Stimulated activated CD8-positive, alpha-beta memory T cell treated with anti-CD3 and anti-CD28 coated beads, Interleukin-7, amount 100 ng/mL, for 24 hours (primary cell): ENCODE results near the gene EEPD1.

Source experiments
- DNase-seq: peaks from one replicate; pipeline ENCODE4 v3.0.0-alpha.2; 2020; ENCODE audit warnings: low read depth

EEPD1 gene

DNA sequence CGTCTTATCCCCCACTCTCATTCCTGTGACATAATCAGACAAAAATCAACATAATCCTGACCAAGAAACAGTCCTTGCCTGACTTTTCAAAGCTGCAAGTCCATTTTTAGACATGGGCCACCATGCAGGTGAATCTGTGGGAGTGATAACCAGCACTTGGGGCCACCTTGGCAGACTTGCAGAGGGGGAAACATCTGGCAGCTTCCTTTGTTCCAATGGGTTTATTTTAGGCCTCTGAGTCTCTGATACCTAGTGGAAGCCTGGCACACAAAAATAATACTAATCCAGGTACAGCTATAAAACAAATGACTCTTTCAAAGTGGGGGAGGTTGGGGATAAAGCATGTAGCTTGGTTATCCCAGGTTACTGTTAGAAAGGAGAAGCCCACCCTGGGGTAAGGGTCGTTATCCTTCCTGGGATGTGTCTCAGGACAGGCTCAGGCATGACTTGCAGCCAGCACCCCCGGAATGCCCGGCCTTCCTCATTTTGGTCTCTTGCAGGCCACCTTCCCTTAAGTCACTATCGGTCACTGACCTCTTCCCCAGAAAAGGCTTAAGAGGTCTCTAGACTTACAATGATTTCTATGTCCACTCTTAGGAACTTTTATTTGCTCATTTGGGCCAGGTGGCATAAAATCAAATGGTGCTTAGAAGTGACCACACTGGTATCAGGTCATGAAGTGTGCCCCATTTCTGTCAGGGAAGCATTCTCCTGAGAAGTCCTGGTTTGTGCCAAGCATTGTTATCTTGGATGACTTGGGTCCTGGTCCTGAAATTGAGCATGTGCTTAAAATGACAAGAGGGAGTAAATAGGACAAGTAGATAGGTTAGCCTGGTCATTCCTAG lies 37.6 kb downstream of the EEPD1 start:
- no peak for DNase-seq

DNA sequence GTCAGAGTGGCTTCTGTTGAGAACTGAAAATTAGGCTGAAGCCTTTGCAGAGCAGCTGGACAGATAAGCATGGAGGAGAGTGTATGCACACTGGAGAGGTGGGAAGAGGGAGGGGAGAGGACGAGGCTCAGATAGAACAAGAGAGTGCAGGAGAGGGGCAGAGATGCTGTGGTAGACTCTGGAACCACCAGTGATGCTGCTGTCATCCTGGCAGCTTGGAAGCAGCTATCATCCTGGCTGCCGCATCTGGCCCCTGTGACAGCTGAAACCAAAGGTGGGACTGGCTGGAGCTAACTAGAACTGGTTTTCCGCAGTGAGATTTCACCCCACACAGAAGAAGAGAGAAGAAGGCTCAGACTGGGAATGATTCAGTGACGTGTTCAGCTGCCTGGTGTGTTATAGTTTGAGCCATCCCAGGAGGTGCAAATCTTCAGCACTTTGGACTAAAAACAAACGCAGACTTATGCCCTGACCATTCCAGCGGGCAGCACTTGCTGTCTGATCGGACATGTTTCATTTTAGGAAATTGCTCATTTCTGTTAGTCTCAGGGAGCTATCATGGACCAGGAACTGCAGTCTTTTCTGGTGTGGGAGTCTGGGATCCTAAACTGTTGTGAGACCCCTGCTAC lies 38.4 kb downstream of the EEPD1 start:
- no peak for DNase-seq

DNA sequence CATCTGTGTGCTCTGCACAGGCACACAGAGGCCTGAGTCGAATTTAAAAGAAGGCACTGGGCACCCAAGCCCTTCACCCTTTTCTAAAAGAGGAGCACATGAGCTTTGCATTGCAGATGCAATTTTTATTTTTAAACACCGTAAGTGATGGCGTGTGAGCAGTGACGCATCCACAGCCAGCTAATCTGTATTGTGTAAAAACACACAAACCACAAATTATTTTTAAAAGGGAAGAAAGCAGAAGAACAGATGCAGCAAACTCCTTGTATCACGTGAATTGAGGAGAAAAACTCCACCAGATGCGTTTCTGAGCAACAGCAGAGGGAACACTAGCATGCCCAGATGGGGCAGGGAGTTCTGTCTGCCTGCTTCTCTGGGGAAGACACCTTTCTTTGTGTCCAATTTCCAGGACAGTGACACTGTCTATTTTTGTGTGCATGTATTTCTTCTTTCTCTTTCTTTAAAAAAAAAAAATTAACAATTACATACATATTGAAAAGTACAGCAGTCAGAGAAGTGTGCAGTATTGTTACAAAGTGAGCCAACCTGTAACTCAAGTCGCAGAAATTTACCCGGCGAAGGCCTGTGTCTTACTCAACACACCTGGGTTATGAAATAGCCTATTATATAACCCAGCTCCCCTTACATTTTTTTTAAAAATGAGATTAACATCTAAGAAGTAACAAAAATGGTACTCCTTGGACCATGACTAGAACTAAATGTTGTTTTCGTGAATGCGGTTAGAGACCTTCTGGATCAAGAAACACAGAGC lies 39.2 kb downstream of the EEPD1 start:
- DNase-seq: no peak

DNA sequence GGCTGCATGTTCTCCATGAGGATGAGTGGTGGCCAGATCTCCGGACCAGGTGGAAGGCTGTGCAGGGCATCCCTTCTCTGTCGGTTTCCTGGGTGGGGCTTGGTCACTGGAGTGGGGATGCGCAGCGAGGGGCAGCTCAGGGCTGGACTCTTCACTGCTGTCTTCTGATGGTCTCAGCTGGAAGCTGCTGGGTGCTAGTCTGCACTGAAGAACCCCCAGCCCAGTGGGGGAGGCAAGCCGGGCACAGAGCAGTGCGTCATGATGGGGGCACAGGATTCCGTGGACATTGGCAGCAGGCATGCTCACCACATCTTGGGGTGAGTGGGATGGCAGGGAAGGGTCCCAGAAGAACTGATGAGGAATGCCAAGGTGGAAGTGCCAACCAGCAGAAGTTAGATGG lies 39.8 kb downstream of the EEPD1 start:
- DNase-seq: no peak

DNA sequence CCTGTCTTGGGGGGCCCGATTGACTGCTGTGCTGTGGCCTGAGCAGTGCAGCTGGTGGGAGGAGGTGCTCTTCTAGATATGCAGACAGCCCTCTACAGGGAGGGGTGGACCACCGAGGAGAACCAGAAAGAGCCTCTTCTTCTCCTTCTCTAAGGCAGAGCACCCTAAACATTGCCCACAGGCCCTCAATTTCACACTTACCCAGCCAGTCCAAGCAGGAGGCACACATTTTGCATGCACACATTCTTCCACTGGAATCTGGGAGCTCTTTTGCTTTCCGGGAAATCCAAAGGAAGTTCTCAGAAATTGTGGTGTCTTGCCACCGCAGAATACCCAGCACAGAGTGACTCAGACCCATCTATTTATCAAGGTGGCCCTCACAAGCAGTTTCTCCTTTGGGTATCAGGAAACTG lies 45.8 kb downstream of the EEPD1 start:
- DNase-seq: no peak

DNA sequence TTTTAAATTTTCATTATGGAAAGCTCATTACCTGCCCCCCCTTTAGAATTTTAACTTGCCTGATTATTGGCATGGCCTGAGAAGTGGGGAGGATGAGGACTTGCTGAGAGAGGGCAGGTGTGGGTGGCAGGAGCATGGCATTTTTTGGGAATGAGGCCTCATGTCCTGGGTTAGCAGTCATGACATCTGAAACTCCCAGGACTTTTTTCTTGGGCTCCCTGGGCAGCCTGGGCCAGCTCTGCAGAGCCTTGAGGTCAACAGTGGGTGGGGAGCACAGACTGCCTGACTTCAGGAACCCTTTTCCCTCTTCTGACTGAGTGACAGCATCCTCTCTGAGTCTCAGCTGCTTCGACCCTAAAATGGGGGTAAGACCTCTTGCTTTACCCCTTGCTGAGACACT lies 46.3 kb downstream of the EEPD1 start:
- DNase-seq: no peak

DNA sequence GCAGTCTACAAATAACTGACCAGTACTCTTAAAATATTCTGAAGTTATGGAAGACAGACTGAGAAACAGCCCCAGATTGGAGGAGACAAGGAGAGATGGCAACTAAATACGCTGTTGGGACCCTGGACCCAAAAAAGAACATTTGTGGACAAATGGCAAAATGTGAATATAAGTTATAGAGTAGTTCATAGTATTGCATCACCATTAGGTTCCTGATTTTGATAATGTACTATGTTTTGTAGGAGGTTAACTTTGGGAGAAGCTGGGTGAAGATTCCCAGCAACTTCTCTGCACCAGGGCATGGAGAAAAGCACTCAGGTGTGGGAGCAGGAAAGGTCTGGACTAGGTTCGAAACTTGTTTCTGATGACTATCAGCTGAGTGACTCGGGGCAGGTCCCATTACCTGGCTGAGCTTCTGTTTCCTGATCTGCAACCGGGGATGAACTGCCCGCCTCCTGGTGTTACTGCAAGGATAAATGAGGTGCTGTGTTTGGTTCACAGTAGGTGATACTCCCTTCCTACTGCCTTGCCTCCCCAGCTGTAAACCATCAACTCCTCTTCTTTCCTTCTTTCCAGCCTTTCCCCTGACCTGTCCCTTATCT lies 48.2 kb downstream of the EEPD1 start:
- DNase-seq: no peak

DNA sequence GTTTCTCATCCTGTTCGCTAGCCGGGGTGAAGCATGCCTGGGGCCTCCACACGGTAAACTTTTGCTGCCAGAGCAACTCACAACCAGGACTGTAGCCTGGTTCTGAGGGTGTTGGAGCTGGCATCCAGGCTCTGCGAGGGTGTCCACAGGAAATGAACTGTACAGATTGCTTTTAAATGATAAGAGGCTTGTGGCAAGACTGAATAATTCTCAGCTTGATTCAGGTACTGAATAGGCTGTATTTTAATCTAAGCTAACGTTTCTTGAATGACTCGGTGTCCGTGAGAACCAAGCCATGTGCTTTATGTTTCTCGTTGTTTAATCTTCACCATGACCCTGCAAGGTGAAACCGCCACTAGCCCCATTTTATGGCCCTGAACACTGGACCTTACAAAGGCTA lies 49.3 kb downstream of the EEPD1 start:
- DNase-seq: no peak

DNA sequence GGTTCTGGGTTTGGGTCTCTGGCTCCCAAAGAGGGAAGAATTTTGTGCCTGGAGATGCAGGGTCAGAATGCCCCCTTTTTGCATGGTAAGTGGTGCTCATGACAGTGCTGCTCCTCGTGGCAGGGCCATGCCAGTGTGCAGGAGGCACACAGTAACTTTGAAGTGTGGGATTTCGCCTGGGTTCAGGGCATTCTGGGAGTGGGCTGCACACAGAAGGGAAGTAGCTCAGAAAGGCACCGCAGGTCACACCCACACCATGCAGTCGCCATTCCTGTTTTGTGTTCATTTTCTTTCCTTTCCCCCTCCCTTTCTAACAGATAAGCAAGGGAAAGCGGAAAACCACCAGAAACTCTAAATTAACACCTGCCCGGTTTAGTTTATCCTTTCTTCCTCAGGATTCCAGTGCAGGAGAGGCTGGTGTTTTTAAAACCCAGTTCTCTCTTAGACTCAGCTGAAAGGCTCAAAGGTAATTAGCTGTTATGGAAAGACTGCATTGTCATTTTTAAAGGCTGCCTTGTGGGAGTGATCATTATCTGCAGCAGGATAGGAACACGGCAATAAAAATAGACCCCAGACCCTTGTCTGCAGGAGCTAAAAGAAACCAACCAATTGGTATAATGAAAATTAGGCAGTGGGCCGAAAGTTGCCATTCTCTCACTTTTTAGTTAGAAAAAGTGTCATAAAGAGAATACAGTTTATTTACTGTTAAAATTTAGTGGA lies 50.2 kb downstream of the EEPD1 start:
- DNase-seq: no peak

DNA sequence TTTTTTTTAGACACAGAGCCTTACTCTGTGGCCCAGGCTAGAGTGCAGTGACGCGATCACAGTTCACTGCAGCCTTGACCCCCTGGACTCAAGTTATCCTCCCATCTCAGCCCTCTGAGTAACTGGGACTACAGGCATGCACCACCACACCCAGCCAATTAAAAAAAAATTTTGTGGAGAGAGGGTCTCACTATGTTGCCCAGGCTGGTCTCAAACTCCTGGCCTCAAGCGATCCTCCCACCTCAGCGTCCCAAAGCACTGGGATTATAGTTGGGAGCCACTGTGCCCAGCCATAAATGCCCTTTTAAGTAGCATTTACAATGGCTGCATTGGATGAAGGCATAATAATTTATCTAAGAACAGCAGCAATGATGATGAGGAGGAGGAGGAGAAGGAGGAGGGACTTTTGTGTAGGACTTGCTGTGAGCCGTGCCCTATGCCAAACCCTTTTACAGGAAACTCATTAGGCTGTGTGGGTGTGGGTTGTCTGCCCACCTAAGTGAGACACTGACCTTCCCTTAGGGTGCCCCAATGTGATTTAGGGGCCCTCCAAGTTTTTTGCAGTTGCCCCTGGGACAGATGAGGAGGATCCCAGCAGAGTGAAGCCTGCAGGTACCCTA lies 51.1 kb downstream of the EEPD1 start:
- DNase-seq: no peak

DNA sequence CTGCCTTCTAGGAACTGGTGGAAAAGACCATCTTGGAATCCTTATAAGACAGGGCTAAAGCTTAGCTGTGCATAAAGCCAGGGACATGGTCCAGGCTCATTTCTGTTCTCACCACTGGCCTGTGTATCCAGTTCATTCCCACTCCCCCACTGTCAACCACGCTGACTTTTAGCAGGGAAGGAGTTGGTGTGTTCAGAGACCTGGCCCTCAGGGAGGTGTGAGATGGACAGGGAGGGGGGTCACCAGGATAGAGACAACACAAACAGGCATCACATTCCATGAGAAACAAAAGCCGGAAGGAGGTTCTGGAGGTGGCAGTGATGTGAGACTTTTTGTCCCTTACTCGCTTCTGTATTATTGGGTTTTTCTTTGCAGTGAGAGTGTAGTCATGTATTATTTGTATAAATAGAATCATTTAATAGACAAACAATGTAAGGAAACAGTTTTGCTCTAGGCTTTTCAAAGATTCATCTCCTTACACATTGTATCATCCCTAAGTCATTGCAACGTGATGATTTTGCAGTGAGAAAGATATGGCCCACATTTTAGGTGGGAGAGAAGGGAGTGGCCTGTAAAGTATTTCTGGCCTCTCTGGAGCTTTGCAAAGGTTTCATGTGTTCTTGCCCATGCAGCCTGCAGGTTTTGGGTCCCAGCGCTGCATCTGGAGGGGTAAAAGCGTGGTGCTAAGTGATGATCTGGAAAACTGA lies 52.0 kb downstream of the EEPD1 start:
- no peak for DNase-seq

DNA sequence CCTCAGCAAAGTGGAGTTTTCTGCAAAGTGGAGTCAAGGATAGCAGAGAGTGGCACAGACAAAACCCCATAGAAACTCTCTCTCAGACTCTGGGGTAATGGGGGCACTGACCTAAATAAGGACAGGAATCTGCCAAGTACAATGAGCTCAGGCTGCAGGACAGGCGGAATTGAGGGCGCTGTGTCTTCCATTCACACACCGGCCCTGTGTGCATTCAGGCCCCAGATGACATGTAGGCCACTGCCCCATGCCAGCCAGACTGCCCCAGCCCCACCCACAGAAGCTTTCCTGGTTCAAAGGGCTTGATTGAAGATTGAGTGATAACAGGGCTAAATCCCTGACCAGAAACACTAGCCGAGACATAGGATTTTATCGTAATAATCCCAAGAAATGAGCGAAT lies 52.7 kb downstream of the EEPD1 start:
- no peak for DNase-seq

DNA sequence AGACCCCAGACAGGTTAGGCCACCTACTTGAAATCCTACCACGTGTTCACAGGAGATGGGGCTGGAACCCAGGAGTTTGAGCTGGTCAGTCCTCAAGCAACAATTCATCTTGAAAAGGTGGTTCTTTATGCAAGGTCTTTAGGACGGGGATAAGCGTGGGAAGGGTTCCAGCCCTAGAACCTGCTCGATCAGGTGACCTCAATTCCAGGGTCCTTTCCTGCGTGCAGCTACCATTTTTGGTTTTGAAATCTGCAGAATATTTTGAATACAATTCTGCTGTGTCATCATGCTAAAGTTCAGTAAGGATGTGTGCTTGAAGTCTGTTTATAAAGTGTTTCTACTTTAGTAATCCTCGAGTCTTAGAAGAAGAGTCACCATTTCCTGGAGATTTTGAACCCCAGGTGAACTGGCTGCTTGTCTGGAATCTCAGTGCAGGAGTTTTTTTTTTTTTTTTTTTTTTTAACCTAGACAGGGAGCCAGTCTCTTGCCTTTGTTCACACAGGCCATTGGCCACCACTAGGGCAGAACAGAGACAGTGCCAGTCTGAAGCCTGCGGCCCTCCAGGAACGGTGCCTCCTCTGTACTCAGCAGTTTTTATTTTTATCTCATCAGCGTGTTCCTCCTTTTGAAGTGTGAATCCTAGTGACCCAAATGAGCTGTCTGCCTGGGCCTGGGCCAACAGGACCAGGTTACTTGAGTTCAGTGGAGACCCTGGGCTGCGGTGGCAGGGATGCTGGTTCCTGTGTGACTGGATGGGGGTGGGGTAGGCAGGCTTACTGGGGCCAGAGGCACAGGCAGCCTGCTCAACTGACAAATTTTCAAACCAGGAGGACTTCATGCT lies 54.6 kb downstream of the EEPD1 start:
- no peak for DNase-seq

DNA sequence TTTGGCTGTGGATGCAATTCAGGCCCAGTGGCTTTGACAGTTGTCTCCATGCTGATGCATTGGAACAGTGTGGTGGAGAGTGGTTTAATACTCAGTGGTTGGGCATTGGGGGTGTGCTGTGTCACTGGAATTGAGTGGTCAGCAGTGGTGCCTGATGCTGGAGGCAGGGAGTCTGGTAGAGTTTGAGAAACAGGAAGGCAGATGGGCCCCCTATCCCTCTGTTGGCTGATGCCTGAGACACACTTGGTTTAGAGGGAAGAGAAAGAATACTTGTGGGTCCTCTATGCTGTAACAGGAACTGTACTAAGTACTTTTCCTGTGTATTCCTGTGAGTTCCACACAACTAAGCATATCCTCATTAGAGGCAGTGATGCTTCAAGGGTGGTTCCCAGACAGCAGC lies 55.4 kb downstream of the EEPD1 start:
- no peak for DNase-seq

DNA sequence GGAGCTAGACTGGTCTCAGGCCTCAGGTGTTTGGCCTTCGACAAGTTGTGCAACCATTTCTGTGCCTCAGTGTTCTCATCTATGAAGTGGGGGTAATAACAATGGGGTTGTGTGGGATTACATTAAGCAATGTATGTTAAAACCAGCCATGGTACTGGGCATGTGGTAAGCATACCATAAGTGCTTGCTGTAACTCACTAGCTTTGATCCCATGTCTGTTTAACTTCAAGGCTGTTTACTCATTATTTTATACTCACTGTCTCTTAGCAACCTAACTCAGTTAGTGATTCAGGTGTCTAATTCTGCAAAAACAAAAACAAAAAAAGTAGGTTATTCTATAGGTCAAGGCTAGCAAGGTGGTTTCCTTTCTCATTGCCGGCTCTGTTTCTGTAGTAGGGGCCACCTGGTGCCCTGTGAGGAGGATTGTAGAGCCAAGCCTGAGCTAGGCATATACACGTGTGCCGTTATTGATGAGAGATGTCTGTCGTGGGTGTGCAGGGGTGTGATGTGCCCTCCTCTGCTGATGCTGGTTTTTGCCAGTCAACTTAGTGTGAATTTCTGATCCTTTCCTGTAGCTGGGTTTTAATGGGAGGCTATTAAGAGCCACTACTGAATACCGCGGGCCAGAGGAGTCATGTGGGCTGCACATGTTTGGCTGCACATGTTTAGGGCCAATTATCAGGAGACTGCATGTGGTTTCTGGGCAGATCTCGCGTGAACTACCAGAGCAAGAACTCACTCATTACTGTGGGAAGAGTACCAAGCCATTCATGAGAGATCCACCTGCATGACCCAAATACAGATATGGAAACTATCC lies 56.2 kb downstream of the EEPD1 start:
- DNase-seq: no peak

DNA sequence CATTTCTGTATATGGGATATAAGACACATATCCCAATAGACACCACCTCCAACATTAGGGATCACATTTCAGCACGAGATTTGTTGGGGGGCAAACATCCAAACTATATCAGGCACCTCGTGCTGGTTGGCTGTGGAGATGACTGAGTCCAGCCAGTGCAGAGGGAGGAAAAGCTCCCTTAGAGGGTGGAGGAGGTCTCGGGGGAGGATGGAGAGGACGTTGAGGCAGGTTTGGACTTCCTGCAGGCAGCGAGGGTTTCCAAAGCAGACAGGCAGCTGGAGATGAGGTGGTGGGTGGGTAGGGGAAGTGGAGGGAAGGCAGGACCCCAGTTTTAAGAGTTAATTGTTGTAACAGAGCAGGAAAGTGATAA lies 56.7 kb downstream of the EEPD1 start:
- DNase-seq: no peak

DNA sequence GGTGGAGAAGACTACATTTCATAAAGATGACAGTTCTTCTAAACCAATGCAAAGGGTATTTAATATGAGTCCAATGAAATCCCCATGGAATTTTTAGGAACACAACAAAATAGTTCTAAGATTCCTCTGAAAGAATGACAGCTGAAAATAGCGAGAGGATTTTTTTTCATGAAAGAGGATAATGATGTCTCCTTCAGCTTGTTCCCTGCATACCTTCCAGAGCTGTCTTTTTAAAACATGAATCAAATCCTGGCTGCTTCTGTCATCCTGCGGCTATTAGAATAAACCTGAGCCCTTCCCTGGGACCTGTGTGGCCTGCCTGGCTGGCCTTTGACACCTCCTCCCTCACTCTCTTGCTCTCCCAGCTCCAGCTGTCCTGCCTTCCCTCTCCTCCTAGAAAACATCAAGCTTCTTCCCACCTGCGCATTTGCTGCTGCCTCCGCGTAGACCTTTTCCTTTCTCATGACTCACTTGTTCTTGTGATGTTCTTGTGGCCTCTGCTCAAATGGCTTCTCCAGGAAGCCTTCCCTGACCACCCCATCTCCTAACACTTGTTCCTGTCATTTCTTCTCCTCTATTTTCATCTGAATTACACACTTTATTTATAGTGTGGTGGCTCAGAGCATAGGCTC lies 57.4 kb downstream of the EEPD1 start:
- DNase-seq: no peak

DNA sequence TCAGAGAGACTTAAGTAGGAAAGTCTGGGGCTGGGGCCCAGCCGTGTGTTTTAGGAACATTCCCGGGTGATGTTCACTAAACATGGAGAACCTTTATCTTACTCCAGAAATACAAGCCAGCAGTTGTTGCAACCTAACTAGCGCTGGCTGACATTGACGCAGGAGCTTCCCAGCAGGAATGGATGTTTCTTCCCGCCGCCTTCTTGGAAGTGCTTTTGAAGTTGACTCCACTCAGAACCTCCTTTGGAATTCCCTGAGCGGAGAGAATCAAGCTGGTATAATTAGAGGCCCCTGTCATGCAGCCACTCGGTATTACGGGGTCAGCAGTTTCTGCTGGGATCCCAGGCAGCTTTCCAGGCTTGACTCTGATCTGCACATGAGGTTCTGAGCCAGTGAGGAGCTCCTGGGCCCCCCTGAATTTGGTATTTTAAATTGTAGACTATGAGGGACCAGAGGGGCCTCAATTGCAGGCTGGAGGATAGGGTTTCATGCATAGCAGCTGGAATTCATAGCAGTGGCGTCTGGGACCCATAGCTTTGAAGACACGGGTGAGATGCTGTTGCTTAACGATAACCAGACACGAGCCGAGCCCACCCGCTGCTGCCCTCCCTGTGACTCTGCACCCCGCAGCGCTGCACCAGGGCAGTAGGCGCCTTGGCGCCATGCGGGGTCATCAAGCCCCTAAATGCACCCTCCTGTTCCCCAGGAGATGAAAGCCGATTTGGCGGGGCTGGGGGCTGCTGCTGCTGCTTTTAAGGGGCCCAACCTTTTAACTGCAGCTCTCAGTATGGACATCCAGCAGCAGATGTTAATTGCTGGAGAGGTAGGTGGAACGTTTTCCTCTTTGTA lies 61.8 kb downstream of the EEPD1 start:
- no peak for DNase-seq
